K562 (cell line): ENCODE measurements around the gene PNP. TPM values are rescaled to one million over a fixed set of nuclear protein-coding genes. Genes with fewer than 3 reads are reported as not detected.

Experiments
- CHAMP1 ChIP-seq: fragments of 450-650 bp; IDR thresholded peaks from 2 replicates; pipeline ENCODE4 v1.6.1; 2016; ENCODE audit warnings: mild to moderate bottlenecking
- GABPB1 ChIP-seq: sonication (generic); formaldehyde crosslinking; IDR thresholded peaks from 2 replicates; pipeline ENCODE4 v1.8.0; 2022; ENCODE audit warnings: mild to moderate bottlenecking, missing genetic modification reagents
- MGA ChIP-seq: fragments of 450-650 bp; IDR thresholded peaks from 2 replicates; pipeline ENCODE4 v1.6.1; 2016; ENCODE audit warnings: mild to moderate bottlenecking, moderate library complexity
- NFRKB ChIP-seq: fragments of 450-650 bp; IDR thresholded peaks from 2 replicates; pipeline ENCODE4 v1.6.1; 2016; ENCODE audit warnings: low read depth
- RAD51 ChIP-seq: fragments of 450-650 bp; IDR thresholded peaks from 2 replicates; pipeline ENCODE4 v1.7.1; 2016; ENCODE audit warnings: low read depth, mild to moderate bottlenecking, borderline replicate concordance
- TRIM24 ChIP-seq, 2 experiments: fragments of 450-650 bp; IDR thresholded peaks; 2 replicates each; pipeline ENCODE4 v1.6.1; 2016
- polyA plus RNA-seq, 8 experiments: library from polyadenylated mRNA; depleted of rRNA in 4 of 8; stranded (reverse) in 5 of 8; unstranded in 3 of 8; fragments of >200 nt; fragmentation: Nextera tagmentation in 2 of 8; fragmentation: Illumina TruSeq in 1 of 8; extraction: Ambion mirVana in 2 of 8; extraction: Trizol in 1 of 8; gene quantifications; 2 replicates each; pipeline versions ENCODE4 v1.2.1 to v1.2.3, GENCODE V29; 2011 to 2014; ENCODE audit warnings: inconsistent platforms in 1 of 8, missing spikeins in 1 of 8
- total RNA-seq, 7 experiments: library from RNA; depleted of rRNA in 6 of 7; stranded (reverse); fragments of >200 nt in 6 of 7; fragmentation: Illumina TruSeq in 2 of 7; extraction: Trizol in 2 of 7; gene quantifications; 2 replicates each; pipeline versions ENCODE4 v1.2.1 to v1.2.3, GENCODE V29; 2011 to 2021; ENCODE audit warnings: low replicate concordance in 1 of 7
- TF ChIP-seq, protein P1 (sequence below), 2 experiments: fragments of 250-450 bp in 1 of 2; fragments of 450-650 bp in 1 of 2; sonication (Bioruptor Pico) in 1 of 2; IDR thresholded peaks; 2 replicates each; pipeline versions ENCODE4 v1.6.1 to v1.8.0; 2016 to 2021; ENCODE audit warnings: mild to moderate bottlenecking in 2 of 2, moderate library complexity in 2 of 2, missing compliant biosample characterization in 1 of 2, missing genetic modification characterization in 1 of 2

The PNP gene
- total and polyA plus RNA-seq, 9 of the 15 experiments (the other 6 are each of a cell fraction or from before 2014, with no cell fraction given) = 92.5 to 288 (median 137) TPM

GRCh38 chr14:20469242-20469889 is at the start of gene PNP (continued):
- peak; percentile 45 for TF ChIP-seq MGA
- TF ChIP-seq TRIM24 (IDR thresholded peaks at IDR 0.05) = 0 out of 4 replicates have a peak, but pooled peaks of 1 of the 2 experiments have one; percentile 36
- TF ChIP-seq, protein P1, sequence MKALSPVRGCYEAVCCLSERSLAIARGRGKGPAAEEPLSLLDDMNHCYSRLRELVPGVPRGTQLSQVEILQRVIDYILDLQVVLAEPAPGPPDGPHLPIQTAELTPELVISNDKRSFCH (CRISPR knock-in tag; IDR thresholded peaks at IDR 0.05) = no peak
- TF ChIP-seq, protein P1 (tag; IDR thresholded peaks at IDR 0.05) = no peak
- TF ChIP-seq RAD51 = no peak
- TF ChIP-seq CHAMP1 = peak; percentile 35; the same call in 1 of the 2 replicates
- TF ChIP-seq NFRKB = 0 out of 2 replicates have a peak, but pooled peaks have one; percentile 49
- TF ChIP-seq GABPB1 (CRISPR knock-in tag) = peak; percentile 66
